PC-3 (cell line): ENCODE data around the gene TSEN54.

Source experiments
- EZH2 ChIP-seq: fragments of 300-600 bp; sonication (generic); IDR thresholded peaks from one replicate; pipeline ENCODE4 v1.6.1; 2017; ENCODE audit warnings: antibody characterized with exemption, mild to moderate bottlenecking, low read length; ENCODE audit not compliant: unreplicated experiment
- TF ChIP-seq, protein P1 (sequence below): fragments of 300-600 bp; sonication (generic); conservative IDR thresholded peaks from 2 replicates; pipeline ENCODE4 v1.5.1; 2017; ENCODE audit warnings: antibody characterized with exemption, low read depth, mild to moderate bottlenecking, low read length

DNA sequence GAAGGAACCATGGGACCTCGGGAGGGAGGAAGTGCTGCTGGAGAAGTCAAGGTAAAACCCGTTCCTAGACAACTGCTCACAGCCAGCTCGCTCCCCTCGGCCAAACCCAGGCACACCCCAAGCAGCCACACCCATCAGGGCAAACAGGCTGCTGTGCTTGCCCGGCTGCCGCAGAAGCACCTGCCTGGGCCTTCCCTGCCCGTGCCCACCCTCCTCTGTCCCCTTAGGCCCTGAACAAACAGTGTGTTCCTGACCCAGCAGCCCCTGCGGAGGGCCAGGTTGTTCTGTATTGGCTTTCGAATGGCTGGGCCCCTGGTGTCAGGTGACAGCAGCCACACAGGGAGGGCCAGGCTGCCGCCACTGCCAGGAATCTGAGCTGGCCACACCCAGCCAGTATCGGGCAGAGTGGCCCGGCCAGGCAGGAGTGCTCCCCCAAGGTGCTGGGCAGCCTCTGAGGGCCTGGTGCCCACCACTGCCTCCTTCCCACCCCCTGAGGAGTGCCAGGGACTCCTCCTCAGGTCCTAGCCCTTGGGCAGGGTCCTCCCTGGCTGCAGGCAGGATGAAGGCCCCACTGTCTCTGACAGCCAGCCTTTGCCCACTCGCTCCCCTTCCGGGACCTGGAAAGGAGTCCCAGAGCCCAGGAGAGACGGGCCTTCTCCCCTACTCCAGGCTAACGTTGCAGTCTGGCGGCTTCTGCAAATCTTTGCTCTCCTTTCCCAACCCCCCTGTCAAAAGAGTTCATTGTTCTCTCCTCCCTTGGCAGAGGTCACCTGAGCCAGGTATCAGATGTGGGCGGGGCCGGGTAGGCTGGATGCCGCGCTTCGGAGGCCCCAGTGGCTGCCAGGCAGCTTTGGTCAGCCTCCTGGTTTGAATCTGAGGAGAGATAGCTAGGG lies 33.2 kb downstream of the TSEN54 start:
- TF ChIP-seq, protein P1, sequence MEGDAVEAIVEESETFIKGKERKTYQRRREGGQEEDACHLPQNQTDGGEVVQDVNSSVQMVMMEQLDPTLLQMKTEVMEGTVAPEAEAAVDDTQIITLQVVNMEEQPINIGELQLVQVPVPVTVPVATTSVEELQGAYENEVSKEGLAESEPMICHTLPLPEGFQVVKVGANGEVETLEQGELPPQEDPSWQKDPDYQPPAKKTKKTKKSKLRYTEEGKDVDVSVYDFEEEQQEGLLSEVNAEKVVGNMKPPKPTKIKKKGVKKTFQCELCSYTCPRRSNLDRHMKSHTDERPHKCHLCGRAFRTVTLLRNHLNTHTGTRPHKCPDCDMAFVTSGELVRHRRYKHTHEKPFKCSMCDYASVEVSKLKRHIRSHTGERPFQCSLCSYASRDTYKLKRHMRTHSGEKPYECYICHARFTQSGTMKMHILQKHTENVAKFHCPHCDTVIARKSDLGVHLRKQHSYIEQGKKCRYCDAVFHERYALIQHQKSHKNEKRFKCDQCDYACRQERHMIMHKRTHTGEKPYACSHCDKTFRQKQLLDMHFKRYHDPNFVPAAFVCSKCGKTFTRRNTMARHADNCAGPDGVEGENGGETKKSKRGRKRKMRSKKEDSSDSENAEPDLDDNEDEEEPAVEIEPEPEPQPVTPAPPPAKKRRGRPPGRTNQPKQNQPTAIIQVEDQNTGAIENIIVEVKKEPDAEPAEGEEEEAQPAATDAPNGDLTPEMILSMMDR: no peak
- no peak for TF ChIP-seq EZH2
